D721Med (cell line): ENCODE results near the gene MAFG.

Source experiments
- DNase-seq: peaks from one replicate; pipeline ENCODE4 v3.0.0; 2011; ENCODE audit warnings: low spot score; ENCODE audit not compliant: insufficient read length
- FAIRE-seq: peaks from 2 replicates; lab custom pipeline; 2011; peaks lifted over from hg19 to GRCh38; lab: Jason Lieb, UNC
- CTCF ChIP-seq: IDR thresholded peaks from 2 replicates; pipeline ENCODE4 v1.5.1; 2012; ENCODE audit warnings: mild to moderate bottlenecking, control low read depth; ENCODE audit not compliant: insufficient read depth; ENCODE audit errors: missing control alignments

The MAFG gene

GRCh38 chr17:81898885-81899284 lies 28.6 kb downstream of the MAFG start:
- FAIRE-seq (no peak), DNase-seq (no peak)
- no peak for TF ChIP-seq CTCF

- no peak for FAIRE-seq
- no peak for TF ChIP-seq CTCF
- no peak for DNase-seq
These were observed 29.3 kb downstream of the MAFG start for GRCh38 chr17:81898029-81898866.

- TF ChIP-seq CTCF = no peak
- DNase-seq = no peak
- no peak for FAIRE-seq
These were observed 32.1 kb downstream of the MAFG start for GRCh38 chr17:81895400-81895799.

GRCh38 chr17:81891303-81891552 lies 36.3 kb downstream of the MAFG start:
- DNase-seq (no peak), FAIRE-seq (no peak)
- no peak for TF ChIP-seq CTCF

- FAIRE-seq (no peak), DNase-seq (no peak)
- TF ChIP-seq CTCF = no peak
These were observed 36.9 kb downstream of the MAFG start for GRCh38 chr17:81890447-81891302.

GRCh38 chr17:81889602-81890001 lies 37.9 kb downstream of the MAFG start:
- FAIRE-seq (no peak), DNase-seq (no peak)
- no peak for TF ChIP-seq CTCF
